HAP-1 (cell line): ENCODE data around the gene KCNQ1.

ENCODE experiments used
- DNase-seq, 2 experiments: peaks; one replicate each; pipeline ENCODE4 v3.0.0-alpha.2; 2016 to 2020; ENCODE audit warnings: low spot score in 2 of 2
- H3K27me3 ChIP-seq: fragments of 250-450 bp; sonication (Bioruptor Pico); 2 replicates; pipeline ENCODE4 v1.5.1; 2020; ENCODE audit warnings: low read depth, mild to moderate bottlenecking, moderate library complexity
- H3K36me3 ChIP-seq: fragments of 250-450 bp; sonication (Bioruptor Pico); replicated peaks from 2 replicates; pipeline ENCODE4 v1.5.1; 2020; ENCODE audit warnings: mild to moderate bottlenecking
- H3K4me1 ChIP-seq: fragments of 250-450 bp; sonication (Bioruptor Pico); 2 replicates; pipeline ENCODE4 v1.5.1; 2020; ENCODE audit warnings: mild to moderate bottlenecking
- H3K4me3 ChIP-seq: fragments of 250-450 bp; sonication (Bioruptor Pico); 2 replicates; pipeline ENCODE4 v1.5.1; 2020; ENCODE audit warnings: mild to moderate bottlenecking, moderate library complexity
- H3K9me3 ChIP-seq: fragments of 250-450 bp; sonication (Bioruptor Pico); 2 replicates; pipeline ENCODE4 v1.5.1; 2020; ENCODE audit warnings: mild to moderate bottlenecking, moderate library complexity
- in situ Hi-C: fragments of 300-500 bp; cut with MboI; formaldehyde crosslinking; loops from 3 replicates; pipeline ENCODE4 v1.14.3; 2020; ENCODE audit warnings: low sequenced_read_pairs, inconsistent platforms, mixed read lengths

The KCNQ1 gene

DNA sequence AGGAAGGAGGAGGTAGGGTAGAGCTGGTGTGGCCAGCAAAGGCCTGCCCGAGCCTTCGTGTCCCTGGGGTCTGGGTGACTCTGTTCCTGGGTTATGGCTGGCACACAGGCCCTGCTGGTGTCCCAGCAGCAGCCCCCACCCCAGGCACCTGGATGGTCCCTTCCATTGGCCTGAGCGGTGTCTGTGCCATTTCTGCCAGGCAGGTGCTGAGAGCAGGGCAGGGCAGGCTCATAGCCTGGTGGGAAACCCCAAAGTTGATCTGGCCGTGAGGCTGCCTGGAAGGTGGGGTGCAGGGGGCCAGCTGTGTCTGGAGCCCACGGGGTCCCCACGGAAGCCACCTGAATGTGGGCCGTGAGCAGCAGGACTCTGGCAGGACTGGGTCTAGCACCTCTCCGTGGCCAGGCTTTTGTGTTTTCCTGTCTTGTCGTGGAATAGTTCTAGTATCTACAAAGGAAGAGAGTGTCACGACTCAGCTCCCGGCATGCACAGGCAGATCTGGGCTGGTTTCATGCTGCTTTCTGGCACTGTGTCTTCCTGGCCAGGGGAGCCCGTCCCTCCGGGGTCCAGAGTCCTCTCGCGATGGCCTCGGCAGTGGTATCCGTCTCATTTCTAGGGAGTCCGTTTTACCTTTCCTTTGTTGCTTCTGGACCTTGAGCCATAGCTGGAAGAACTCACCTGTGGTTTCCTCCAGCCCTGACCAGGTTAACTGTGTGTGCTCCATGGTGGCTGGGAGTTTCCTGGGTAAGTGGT lies 83.7 kb downstream of the KCNQ1 start:
- H3K36me3 ChIP-seq, result no peaks in the 10 kb centered on the region
- no peak for DNase-seq
- peaks cover 6% of the 10 kb centered on the region for H3K4me1 ChIP-seq
- H3K9me3 ChIP-seq, result no peaks in the 10 kb centered on the region
- no peaks in the 10 kb centered on the region for H3K27me3 ChIP-seq
- in situ Hi-C loops, result no loop called here
- H3K4me3 ChIP-seq, result no peak overlapping the region

DNA sequence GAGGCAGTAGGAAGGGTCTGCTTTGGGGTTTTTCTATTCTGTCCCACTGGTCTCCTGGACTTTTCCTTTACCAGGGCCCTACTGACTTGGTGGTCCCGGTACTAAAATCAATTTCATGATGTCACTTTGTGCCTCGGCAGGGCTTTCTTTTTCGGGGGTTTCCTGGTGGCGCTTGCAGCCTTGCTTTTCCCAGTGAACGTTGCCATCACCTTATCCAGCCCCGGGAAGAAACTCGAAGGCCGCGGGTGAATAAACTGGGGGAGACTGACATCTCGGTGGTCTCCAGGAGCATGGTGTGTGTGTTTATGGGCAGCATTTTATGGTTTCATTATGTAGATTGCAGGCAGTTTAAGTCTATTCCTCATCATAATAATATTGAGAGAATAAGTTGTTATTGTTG lies 84.4 kb downstream of the KCNQ1 start:
- in situ Hi-C loops, result no loop called here
- Histone ChIP-seq H3K36me3 (no peaks in the 10 kb centered on the region), H3K27me3 (no peaks in the 10 kb centered on the region), H3K4me3 (no peak overlapping the region), H3K4me1 (peaks cover 10% of the 10 kb centered on the region), H3K9me3 (no peaks in the 10 kb centered on the region)
- DNase-seq, result no peak

DNA sequence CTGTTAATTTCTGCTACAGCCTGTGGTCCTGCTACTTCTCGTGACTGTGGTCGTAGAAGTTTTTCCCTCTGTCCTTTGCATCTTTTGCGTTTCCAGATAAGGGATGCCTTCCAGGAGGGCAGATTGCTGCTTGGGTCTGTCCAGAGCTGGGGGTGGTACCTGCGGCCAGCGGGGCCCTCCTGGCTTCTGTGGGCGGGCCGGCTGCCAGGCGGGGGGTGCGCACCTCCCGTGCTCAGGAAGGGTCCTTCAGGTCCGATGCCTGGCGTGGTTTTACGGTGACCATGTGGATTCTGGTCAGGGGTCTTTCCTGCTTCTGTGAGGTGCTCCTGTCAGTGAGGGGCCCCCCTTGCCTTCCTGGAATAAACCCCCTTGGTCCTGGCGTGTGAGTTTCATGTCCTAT lies 84.8 kb downstream of the KCNQ1 start:
- Histone ChIP-seq H3K27me3 (no peaks in the 10 kb centered on the region), H3K4me1 (peaks cover 10% of the 10 kb centered on the region), H3K4me3 (no peak overlapping the region), H3K9me3 (no peaks in the 10 kb centered on the region), H3K36me3 (no peaks in the 10 kb centered on the region)
- no peak for DNase-seq
- in situ Hi-C loops, result loop anchor here (5.0 kb wide), 2 partner anchors 102 to 358 kb away; partner anchors contain the start of gene CDKN1C

DNA sequence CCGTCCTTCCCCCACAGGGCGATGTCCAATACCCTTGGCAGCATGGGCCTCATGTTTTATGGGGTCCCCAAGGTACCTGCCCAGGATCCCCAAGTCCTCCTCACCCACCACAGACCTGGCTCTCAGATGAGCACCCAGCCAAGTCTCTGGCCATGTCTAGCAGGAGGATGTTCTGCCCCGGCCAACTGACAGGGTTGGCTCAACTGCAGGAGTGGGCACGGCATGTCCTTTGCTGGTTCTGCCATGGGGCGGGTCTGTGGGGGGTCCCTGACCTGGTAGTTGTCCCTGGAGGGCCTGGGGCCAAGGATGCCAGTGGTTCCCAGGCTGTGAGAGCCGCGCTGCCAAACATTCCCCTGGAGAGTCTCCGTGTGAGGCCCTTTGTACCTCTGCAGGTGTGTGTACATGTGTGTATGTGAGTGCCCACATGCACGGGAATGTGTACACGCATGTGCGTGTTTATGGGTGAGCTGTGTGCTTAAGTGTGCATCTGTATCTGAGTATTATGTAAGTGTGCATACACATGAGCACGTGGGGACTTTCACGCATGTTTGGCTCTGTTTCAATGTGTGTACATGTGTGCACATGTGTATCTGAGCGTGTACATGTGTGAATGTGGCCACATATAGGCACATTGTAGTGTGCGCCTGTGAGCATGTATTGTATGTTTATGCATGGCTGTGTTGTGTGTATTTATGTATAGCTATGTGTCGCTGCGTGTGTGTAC lies 85.5 kb downstream of the KCNQ1 start:
- H3K4me3 ChIP-seq, result no peak overlapping the region
- H3K9me3 ChIP-seq, result no peaks in the 10 kb centered on the region
- H3K4me1 ChIP-seq, result peaks cover 10% of the 10 kb centered on the region
- in situ Hi-C loops, result loop anchor here (5.0 kb wide), 2 partner anchors 103 to 357 kb away; partner anchors contain the start of gene CDKN1C
- DNase-seq, result no peak
- no peaks in the 10 kb centered on the region for H3K36me3 ChIP-seq
- no peaks in the 10 kb centered on the region for H3K27me3 ChIP-seq

DNA sequence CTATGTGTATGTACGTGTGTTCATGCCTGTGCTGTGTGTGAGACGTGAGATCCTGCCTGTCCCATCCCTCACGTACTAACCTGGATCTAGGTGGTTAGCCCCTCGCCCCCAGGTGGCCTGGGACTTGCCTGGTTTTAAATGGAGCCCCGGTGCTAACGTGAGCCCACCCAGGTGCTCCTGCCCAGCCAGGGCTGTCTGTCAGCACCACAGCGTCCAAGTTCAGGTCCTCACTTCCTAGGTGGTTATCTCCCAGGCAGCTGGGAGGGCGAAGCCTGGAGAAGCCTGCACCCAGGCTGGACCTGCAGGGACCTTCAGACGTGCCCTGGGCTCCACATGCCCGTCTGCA lies 86.0 kb downstream of the KCNQ1 start:
- no peaks in the 10 kb centered on the region for H3K9me3 ChIP-seq
- peaks cover 10% of the 10 kb centered on the region for H3K4me1 ChIP-seq
- no peak for DNase-seq
- no peak overlapping the region for H3K4me3 ChIP-seq
- no peaks in the 10 kb centered on the region for H3K27me3 ChIP-seq
- no peaks in the 10 kb centered on the region for H3K36me3 ChIP-seq
- in situ Hi-C loops, result loop anchor here (5.0 kb wide), 2 partner anchors 104 to 356 kb away; partner anchors contain the start of gene CDKN1C

DNA sequence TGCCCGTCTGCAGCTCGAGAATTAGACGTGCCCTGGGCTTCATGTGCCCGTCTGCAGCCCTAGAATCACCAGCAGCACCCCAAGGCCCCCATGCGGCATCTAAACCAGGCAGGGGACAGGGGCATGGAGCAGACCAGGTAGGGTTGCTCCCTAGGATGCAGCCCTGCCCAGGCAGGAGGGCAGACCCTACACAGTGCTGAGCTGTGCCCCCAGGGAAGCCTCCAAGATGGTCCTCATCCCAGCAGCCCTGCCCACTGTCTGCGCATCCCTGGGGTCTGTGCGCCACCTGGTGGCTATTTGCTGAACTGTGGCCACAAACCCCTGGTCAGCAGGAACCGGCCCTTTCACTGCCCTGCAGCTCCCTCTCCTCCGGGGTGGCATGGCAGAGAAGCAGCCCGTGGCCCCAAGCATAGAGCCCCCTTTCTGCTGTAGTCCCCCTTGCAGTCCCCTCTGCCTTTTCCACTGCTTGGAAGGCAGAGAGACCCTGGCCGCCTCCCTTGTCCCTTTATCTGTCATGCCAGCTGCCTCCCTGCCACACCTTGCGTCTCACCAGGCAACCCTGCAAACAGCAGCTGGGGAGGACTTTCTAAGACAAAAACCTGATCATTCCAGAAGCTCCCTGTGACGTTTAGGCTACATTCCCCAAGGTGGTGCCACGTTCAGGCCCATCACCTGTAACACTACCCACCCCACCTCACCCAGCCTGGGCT lies 86.6 kb downstream of the KCNQ1 start:
- Histone ChIP-seq H3K4me1 (peaks cover 10% of the 10 kb centered on the region), H3K9me3 (no peaks in the 10 kb centered on the region), H3K4me3 (no peak overlapping the region), H3K27me3 (no peaks in the 10 kb centered on the region), H3K36me3 (no peaks in the 10 kb centered on the region)
- in situ Hi-C loops, result loop anchor here (5.0 kb wide), 2 partner anchors 104 to 356 kb away; partner anchors contain the start of gene CDKN1C
- DNase-seq, result peak; percentile 22 to 86

DNA sequence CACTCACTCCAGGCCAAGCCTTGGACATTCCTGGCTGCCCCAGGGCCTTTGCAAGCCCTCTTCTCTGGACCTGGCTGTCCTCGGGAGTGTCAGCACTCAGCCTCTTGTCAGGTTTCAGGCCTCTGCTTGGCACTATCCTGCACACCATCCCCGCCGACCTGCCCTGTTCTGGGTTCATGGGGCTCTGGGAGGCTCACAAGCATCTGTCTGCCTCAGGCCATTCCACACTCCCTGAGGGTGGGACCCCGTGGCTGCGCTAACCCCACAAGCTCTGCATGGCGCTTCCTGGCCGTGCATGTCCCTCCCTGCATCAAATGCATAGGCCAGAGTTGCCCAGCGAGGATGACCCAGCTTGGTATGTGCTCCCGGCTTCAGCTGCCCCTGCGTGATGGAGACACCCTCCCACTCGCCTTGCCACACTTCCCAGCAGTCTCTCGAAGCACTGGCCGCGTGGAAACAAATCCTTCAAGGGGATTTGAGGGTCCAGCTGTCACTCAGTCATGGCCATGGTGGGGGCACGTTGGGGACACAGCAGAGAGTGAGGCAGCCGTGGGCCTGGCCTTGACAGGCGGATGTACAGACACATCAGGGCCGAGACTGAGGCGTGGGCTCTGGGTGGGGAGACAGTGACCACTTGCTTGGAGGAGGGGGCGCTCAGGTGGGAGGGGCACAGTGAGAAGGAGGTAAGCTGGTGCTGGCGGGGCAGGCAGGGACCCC lies 87.3 kb downstream of the KCNQ1 start:
- Histone ChIP-seq H3K36me3 (no peaks in the 10 kb centered on the region), H3K4me3 (no peak overlapping the region), H3K27me3 (no peaks in the 10 kb centered on the region), H3K9me3 (no peaks in the 10 kb centered on the region), H3K4me1 (peaks cover 10% of the 10 kb centered on the region)
- in situ Hi-C loops, result loop anchor here (5.0 kb wide), 2 partner anchors 105 to 355 kb away; partner anchors contain the start of gene CDKN1C
- no peak for DNase-seq

DNA sequence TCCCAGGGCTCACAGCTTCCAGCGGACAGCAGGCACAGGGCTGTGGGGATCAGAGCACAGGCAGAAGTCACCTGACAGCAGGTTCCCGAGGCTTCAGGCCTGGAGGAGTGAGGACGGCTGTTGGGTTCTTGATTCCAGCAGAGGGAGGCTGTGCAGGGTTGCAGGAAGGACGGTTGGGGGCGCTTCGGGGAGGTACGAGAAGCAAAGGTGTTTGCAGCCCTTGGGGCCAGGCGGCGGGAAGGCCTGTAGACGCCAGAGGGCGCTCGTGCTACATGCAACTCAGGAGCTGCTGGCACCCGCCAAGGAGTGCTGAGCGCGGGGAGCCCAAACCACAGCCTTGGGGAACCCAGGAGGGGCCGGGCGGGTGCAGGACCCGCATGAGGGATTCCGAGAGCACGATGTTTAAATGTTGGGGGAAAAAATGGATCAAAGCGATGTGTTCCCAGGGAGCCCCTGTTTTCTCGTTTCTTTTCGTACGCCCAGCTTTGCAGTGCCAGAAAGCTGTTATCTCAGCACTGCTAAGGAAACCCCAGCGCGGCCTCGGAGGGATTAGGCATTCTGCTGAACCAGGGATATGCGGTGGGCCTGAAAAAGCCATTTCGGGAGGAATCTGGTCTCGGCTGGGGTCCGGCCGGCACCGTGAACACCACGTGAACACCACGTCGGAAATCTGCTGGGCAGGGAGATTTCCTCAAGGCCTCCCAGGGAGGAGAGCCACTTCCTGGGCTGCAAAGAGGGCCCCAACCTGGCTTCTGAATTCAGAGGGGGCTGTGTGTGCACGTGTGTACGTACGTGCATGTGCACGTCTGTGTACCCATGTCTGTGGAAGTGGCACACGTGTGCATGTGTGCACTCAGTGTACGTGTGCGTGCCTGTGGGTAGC lies 88.1 kb downstream of the KCNQ1 start:
- DNase-seq, result peak; percentile 85 to 97
- Histone ChIP-seq H3K27me3 (no peaks in the 10 kb centered on the region), H3K36me3 (no peaks in the 10 kb centered on the region), H3K4me3 (no peak overlapping the region), H3K4me1 (peaks cover 10% of the 10 kb centered on the region), H3K9me3 (no peaks in the 10 kb centered on the region)
- in situ Hi-C loops, result loop anchor here (5.0 kb wide), 2 partner anchors 106 to 354 kb away; partner anchors contain the start of gene CDKN1C

DNA sequence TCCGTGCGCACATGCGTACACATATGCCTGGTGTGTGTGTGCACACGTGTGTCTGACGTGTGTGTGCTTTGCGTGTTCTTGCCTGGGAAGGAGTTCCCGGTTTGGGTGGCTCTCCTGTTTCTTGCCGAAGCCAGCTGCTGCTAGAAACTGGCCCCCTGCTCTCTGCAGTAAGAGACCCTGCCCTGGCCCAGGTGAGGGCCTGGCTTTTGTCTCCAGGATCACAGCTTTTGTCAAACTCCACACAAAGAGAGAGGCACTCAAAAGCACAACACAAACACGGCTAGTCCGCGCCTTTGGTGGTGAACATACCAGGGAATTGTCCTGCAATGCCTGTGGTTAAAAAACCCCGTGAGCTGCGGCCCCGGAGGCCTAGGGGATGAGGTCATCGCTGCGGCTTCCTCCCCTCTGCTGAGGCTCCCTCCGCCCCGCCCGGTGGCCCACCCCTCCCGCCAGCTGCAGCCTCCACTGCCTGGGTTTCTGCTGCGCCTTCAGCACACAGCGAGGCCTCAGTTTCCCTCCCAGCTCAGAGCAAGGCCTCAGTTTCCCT lies 88.9 kb downstream of the KCNQ1 start:
- peak; percentile 36 to 79 for DNase-seq
- Histone ChIP-seq H3K36me3 (no peaks in the 10 kb centered on the region), H3K4me1 (peaks cover 10% of the 10 kb centered on the region), H3K9me3 (no peaks in the 10 kb centered on the region), H3K4me3 (no peak overlapping the region), H3K27me3 (no peaks in the 10 kb centered on the region)
- in situ Hi-C loops, result loop anchor here (5.0 kb wide), 2 partner anchors 106 to 354 kb away; partner anchors contain the start of gene CDKN1C

DNA sequence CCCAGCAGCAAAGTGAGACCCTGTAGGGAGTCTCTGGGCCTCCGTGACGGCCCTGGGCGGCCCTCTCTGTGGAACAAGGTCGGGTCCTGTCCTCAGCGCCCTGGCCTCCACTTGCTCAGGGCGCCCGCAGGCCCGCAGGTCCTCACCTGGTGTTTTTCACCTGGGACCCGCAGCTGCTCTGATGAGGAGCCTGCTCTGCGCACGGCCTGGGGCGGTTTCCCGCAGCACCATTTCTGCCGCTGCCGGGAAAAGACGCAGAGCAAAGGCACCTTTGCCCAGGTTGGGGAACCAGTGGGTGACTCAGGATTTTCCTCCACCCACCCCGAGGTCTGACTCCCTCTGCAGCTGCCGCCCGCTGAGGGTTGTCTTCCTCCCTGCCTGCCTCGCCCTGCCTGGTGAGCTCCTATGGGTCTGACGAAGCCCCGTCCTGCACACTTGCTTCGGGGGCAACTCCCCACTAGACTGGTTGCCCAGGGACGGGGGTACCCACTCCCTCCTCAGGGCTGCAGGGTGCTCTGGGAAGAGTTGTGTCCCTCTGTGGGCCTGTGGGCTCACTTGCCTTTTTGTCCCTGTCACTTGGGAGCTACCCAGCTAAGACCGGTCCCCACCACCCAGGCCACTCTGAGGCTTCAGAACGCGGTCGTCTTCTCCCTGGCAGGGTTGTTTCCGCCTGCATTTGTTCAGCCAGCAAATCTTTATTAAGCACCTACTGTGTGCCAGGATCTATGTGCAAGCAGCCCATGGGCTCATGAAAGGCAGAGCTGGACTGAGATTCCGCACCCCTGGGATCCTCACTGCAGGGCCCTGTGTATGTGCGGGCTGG lies 89.5 kb downstream of the KCNQ1 start:
- DNase-seq, result no peak
- Histone ChIP-seq H3K4me3 (no peak overlapping the region), H3K36me3 (no peaks in the 10 kb centered on the region), H3K4me1 (peaks cover 10% of the 10 kb centered on the region), H3K9me3 (no peaks in the 10 kb centered on the region), H3K27me3 (no peaks in the 10 kb centered on the region)
- in situ Hi-C loops, result loop anchor here (5.0 kb wide), 2 partner anchors 107 to 353 kb away; partner anchors contain the start of gene CDKN1C

DNA sequence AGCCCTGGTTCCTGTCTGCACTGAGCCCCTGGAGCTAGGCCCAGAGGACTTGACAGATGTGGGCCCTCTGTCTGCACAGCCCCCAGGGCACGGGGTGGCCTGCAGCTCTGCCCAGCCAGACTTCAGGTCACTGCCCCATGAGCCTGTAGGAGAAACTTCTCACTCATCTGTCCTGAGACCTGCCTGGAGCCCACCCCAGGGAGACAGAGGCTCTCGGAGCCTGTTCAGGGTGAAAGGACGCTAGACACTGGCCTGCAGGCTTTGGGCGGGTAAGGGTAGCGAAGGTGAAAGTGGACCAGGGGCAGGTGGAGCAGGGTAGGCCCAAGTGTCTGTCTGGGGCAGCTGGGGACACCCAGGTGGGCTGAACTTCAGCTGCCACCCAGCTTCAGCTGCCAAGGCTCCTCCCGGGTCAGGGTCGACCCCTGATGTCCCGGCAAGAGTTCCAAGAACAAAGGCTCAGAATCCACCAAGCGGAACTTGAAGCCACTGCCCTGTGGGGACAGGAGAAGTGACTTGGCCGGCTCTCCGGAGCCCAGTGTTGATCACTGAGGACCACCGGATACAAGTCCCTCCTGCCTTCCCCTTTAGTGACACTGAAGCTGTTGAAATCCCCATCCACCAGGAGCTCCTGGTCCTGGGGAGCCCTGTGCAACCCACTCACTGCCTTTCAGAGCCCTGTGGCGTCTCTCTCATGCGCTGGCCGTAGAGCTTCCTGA lies 90.3 kb downstream of the KCNQ1 start:
- no peaks in the 10 kb centered on the region for H3K27me3 ChIP-seq

More for the DNA sequence above, 90.3 kb downstream of the KCNQ1 start:
- H3K4me3 ChIP-seq, result no peak overlapping the region
- in situ Hi-C loops, result loop anchor here (5.0 kb wide), 2 partner anchors 108 to 352 kb away; partner anchors contain the start of gene CDKN1C
- H3K36me3 ChIP-seq, result no peaks in the 10 kb centered on the region
- H3K9me3 ChIP-seq, result no peaks in the 10 kb centered on the region
- no peak for DNase-seq
- peaks cover 10% of the 10 kb centered on the region for H3K4me1 ChIP-seq
